UCSD-AML1 (cell line): Measurements from ENCODE around the gene TMEM174.
"Not testable (repeated sequence)": the region's sequence is repeated elsewhere in the genome, so short reads cannot be mapped to it uniquely, and the experiment has no call there.

Source experiments
- DNase-seq: peaks from one replicate; lab custom pipeline; 2025; ENCODE audit not compliant: unreplicated experiment; lab: John Stamatoyannopoulos, UW

TMEM174 gene

DNA sequence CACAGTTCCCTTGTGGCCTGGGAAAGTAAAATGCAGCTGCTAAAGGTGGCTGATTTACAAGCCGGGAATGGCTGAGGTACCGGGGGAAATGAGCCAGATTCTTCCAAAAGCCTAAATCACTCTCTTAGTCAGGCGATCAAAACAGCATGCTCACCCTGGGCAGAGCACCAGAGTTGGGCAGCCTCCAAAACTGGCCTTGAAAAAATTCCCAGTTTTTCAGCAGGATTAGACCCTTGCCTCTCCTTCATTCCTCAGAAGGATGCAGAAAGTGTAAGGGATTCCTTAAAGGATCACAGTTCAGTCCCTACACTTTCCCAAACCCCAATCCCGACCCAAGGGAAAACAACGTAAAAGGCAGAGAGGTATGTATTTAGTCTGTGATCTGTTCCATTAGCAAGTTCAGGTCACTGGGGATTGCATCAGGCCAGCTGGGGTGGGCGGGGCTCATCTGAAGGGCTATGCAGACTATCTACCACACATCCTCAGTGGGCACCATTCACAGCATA is 16.9 kb downstream of the TMEM174 start:
- no peak for DNase-seq

DNA sequence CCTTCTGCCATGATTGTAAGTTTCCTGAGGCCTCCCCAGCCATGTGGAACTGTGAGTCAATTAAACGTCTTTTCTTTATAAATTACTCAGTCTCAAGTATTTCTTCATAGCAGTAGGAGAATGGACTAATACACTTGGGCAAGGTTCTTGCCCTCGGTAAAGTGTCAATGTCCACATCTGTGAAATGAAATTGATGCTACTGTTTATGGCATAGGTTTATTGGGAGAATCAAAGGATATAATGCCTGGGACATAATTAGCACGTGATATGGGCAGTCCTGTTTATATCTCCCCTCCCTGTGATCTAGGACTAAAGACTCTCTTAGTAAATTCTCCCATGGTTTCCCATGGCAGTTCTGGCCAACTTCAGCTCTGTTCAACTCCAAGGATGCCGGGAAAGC is 19.4 kb downstream of the TMEM174 start:
- no peak for DNase-seq

DNA sequence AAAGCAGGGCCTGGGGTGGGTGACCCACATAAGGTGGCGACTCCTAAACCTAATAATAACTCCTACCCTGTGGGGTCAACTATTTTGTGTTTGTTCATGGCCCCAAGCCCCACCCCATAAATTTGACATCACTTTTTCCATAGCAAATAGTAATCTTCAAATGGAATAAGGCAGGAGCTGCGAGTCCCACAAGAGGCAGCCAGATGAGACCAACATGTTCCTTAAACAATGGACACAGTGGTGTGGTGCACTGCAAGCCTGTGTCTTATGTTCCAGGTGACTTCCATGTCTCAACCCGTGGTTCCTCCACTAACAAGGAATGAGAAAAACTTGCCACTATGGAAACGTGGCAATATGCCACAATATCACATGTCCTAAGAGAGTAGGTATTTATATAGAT is 20.6 kb downstream of the TMEM174 start:
- DNase-seq: no peak

DNA sequence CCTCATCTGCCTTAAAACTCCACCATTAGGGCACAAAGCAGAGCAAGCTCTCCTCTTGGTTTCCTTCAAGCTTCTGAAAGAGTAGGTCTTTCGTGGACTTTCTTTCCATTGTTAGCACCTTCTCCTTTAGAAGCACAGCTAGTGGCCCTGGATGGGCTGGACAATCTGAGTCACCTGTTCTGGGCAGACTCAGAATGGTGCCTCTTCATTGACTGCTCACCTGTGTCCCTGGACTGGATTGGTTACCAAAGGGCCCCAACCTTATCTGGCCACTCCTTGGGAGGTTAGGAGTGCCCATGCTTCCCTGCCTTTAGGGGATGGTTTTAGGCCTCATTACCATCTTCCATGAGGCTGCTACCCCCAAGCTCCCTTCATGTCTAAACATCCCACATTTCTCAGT is 23.2 kb downstream of the TMEM174 start:
- DNase-seq: no peak

DNA sequence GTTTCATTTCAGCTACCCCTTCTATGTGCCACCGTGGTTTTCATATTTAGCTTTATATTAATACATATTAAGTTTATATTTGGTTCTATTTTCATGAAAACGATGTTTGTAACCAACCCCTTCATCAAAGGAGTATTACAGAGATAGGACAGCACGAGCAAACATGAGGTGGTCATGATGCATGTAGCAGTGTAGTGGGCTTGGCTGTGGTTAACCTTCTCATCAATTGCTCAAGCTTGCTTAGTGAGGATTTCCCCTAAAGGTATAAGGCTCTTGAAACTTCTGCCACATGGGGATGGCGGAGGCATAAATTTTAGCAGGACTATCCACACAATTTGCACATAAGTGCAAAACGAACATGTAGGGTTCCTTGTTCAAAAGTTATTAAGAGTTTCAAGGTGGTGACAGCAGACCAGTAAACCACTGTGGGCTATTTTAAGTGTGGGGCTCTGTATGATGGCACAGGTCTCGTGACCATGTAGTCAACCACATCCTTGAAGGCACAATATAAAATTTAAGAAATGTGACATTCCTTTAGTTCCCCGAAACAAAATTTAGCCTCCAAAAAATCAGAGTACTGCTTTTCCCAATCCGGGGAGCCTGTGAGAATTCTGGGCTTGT is 24.8 kb downstream of the TMEM174 start:
- no peak for DNase-seq

DNA sequence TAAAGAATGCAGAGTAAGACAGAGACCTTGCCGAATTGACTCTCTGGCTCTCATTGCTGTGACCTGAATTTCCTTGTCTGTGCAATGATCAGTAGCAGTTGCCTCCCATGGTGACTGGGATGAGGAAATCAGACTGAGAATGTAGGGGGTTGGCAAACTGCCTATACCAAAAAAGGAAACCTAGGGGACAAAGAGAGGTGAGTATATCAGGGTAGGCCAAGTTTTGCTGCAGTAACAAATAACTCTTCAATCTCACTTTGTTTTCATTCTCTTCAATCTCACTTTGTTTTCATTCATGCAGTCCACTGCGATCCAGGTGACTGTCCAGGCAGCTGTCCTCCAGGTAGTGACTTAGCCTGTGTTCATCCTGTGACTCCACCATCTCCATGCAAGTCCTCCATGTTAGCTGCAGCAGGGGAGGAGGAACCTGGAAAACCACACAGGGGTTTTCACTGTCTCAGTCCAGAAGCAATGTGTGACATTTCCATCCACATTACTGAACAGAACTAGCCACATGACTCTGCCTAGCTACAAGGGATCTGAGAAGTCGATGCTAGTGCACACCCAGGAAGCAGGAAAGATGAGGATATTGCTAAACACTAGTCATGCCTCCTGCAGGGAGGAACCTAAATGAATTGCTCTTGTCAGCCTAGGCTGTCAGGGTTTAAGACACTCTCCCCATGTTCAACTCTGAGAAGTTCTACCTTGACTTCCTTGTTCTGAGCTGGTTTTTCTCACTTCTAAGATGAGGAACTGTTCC is 26.0 kb downstream of the TMEM174 start:
- DNase-seq: no peak

DNA sequence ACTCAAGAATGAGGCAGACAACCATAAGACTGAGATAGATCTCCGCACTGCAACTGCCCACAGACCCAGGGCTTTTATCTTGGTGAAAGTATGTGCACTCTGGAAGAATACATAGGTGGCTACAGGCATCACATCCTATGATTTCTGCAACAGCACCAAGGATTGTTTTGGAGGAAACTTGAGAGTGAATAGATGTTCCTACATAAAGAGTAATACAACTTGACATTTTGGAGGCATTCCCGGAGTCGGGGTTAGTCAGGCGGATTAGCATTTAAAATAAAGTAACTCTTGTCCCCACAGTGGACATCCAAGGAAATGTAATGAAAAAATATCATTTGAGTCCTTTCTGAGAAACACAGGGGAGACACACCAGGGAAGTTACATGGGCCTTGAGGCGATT is 26.7 kb downstream of the TMEM174 start:
- DNase-seq: no peak

DNA sequence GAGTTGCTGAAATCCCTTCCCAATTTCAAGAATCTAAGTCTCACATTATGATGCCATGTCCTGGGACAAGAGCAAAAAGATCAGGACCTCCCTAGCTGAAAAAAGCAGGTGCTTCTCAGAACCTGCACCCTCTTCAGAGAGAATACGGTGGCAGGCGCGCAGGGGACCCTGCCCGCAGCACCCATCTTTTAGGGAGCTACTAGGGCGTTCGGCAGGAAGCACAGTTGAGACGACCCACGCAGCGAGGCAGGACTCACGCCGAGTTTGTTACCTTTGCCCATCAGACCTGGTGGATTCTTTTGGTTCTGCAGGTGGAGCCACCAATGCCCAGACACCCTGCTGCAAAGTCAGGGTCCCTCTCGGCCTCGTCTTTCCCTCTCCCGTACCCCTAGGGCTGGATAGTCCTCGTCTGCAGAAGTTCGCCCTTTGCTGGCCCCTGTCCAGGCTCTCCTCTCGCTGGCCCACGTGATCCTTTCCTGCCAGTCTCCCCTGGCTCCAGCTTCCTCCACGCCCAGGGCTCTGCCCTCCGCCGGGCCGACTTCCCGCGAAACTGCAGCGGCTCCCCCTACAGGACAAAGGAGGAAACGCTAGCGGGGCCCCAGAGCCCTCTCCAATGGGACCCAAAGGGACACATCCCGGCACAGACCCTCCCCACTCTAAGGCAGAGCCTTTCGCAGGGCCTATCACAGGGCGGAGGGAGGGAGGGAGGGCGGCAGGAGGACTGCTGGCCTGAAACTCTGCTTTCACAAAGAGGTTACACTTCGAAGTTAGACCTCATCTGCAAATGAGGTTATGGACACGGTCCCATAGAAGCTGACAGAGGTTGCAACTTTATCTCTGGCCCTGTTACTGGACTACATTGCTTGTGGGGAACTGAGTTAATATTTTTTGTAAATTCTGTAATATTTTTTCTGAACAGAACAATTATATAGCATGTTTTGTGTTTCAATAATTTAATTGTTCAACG is 28.8 kb downstream of the TMEM174 start:
- peak; percentile 79 for DNase-seq

DNA sequence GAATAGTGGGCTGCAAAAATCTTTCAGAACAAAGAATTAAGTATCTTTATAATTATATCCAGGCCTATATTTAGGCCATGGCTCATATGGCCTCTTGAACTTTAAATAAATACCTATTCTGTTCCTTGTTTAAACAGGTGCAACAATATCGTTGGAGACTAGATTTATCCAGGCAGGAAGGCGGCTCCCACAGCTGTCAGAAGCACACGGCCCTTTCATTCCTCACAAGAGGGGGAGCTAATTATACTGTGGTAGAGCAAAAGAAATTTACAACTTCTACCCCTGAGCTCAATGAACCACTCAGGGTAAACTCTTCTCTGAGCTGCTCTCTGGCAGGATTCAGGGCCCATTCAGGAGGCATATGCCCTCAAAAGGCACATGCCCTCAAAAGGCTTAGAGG is 31.3 kb downstream of the TMEM174 start:
- DNase-seq: no peak

DNA sequence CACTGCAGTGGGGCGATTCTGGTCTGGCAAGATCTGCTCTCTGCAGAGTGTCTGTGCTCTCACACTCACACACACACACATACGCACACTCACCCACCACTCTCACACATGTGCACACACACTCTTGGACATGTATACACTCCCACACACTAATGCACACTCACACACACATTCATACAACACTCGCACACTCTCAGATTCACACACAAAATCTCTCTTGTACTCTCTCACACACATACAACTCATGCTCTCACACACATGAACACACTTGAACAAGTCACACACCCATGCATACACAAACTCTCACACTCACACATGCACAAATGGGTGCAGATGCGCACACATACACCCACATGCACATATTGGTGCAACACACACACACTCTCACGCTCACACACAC is 31.7 kb downstream of the TMEM174 start:
- DNase-seq: no peak

DNA sequence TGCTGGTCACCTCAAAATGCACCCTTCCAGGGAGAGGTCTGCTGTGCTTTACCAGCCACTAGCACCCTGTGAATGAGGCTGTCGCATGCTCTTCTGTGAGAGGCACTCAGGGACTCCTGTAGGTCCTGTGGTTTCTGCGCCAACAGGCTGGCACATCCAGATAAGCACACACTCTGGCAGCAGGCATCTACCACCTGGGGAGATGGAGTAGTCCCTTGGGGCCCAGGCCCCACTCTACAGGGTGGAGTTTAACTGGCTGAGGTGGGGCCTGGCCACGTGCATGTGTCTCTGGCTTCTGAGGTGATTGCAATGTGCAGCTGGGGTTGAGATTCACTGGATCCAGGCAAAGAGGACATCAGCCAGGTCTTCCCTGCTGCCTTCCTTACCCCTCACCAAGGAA is 32.3 kb downstream of the TMEM174 start:
- no peak for DNase-seq

DNA sequence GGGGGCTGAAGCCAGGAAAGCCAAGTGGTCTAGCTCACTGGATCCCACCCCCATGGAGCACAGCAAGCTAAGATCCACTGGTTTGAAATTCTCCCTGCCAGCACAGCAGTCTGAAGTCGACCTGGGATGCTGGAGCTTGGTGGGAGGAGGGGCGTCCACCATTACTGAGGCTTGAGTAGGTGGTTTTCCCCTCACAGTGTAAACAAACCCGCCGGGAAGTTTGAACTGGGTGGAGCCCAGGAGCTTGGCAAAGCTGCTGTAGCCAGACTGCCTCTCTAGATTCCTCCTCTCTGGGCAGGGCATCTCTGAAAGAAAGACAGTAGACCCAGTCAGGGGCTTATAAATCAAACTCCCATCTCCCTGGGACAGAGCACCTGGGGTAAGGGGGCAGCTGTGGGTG is 34.2 kb downstream of the TMEM174 start:
- DNase-seq: not testable (repeated sequence)

DNA sequence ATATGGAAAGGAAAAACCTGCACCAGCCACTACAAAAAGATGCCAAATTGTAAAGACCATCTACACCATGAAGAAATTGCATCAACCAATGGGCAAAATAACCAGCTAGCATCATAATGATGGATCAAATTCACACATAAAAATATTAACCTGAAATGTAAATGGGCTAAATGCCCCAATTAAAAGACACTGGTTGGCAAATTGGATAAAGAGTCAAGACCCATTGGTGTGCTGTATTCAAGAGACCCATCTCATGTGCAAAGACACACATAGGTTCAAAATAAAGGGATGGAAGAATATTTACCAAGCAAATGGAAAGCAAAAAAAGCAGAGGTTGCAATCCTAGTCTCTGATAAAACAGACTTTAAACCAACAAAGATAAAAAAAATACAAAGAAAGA is 36.1 kb downstream of the TMEM174 start:
- not testable (repeated sequence) for DNase-seq

DNA sequence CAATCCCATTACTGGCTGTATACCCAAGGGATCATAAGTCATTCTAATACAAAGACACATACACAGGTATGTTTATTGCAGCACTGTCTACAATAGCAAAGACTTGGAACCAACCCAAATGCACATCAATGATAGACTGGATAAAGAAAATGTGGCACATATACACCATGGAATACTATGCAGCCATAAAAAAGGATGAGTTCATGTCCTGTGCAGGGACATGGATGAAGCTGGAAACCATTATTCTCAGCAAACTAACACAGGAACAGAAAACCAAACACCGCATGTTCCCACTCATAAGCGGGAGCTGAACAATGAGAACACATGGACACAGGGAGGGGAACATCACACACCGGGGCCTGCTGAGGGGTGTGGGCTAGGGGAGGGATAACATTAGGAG is 39.7 kb downstream of the TMEM174 start:
- DNase-seq: not testable (repeated sequence)

DNA sequence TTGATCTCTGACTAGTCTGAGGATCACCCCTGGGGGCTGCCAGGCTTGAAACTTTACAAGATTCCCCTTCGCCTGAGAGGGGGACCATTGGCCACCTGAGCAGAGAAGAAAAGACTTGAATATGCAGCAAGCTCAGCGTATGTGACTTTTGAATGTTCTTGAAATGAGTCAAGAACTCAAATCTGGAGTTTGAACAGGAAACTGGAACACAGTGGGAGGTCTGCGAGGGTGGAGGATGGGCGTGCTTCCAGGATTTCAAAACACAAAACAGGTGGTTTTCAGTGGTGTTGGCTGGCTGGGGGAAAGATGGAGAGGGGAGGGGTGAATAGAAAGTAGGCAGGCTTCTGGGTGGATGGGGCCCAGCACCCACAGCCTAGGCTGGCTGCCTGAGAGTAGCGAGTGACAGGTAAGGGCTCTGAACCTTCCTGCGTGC is 40.6 kb downstream of the TMEM174 start:
- no peak for DNase-seq

DNA sequence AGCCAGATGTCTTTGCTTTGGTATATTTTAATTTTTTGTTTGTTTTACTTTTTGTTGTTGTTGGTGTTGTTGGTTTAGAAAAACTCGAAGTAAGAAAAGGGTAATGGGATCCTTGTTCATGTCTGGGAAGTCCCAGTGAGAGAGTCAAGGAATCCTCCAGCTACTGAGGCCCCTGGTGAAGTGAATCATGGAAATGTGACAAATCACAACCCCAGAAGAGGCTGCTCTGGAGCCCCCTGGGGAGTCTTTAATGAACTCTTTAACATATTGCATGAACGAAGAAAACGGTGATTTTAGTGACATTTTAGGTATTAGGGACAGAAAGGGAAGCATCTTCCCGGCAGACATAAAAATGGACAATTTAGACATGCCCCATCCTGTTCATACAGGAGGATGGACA is 41.3 kb downstream of the TMEM174 start:
- DNase-seq: no peak

DNA sequence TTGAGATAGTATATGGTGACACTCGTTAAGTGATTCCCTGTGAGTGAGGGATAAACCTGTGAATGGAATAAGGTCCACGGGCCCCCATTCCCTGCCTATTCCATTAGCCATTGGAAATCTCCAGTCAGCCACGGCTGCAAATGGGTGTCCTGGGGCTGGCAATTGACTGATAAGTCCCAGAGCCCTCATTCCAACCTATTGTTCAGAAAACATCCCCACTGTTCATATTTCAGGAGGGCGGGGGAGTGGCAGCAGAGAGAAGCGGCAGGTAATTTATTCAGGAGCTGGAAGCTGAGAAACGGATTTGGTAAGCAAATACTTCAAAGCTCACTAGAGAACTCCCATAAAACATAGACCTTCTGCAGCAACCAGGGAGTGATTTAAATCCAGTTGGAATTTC is 42.0 kb downstream of the TMEM174 start:
- DNase-seq: no peak

DNA sequence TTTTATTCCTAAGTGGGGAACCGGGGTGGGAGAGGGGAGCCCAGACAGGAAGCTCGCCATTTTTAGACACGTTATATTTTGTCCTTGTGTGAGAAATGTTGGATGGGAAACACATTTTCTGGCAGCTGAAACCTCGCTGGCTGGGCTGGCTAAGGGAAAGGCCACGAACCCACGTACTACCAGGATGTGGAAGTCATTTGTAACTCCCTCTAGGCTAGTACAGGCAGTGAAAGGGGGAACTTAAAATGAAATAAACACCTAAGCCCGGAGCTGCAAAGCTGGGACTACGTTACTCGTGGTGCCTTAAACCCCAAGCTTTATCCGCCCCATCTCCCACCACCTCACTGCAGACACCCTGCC is 42.5 kb downstream of the TMEM174 start:
- no peak for DNase-seq

DNA sequence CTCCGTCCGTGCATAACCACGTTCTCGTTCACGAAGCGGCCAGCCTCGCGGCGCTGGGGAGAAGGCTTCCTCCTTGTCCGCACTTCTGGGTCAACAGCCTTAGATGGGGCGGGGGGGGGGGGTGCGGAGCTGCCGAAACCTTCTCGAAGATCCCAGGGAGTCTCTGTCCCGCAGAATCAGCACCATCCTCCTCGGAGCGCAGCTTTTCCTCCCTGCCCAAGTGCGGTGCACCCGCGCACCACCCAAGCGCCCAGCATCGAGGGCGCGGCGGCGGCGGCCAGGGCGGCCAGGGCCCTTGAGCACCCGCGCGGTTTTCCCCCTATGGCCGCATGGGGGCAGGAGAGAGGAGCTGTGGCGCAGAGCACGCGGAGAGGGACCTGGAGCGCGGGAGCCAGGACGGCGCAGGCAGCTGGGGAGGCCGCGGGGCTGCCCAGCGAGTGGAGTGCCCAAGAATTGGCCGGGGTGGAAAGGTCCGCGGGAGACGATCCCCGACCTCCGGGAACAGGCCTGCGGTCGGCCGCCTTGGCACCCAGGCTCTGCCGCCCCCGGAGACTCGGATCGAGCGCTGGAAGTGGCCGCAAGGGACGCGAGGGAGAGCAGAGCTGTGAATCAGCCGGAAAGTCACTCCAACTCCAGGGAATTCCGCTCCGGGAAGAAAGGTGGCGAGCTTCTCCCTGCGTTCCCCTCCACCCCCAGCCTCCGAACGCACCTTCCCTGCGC is 43.1 kb downstream of the TMEM174 start:
- peak; percentile 59 for DNase-seq

DNA sequence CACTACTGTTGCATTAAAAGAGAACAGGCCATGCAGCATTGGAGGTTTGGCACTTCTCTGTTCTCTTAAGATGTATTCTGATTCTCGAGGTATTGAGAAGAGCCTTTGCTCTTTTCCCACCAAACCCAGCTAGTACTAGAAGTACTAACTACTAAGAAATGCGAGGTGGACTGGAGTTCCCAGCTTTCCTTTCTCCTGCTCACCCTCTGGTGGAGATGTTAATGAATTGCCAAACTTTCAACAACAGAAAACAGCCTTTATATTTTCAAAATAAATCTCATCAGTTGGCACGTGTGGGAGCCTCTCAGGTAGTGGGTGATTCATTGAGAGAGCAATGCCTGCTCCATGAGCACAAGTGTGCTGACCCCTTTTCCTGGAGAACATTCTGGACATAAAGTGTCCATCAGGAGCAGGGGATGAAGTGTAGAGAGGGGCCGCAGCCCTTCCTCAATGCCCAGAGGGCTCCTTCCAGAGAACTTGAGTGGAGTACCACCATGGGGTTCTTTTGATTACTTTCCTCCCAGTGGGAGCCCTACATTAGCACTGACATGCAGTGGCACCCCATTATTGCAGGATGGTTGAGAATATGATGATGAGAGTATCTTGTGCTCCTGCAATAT is 45.7 kb downstream of the TMEM174 start:
- no peak for DNase-seq
